Liver (tissue), 9 donors: ENCODE measurements around the gene JADE3. TPM values are rescaled to one million over a fixed set of nuclear protein-coding genes. Genes with fewer than 3 reads are reported as not detected.

Experiments used
- DNase-seq: peaks from one replicate; pipeline ENCODE4 v3.0.0-alpha.2; 2017; ENCODE audit warnings: low spot score
- H3K27ac ChIP-seq, 2 donors: one replicate each; pipeline ENCODE4 v1.7.0; 2013; ENCODE audit warnings: inconsistent platforms in 2 of 2, low read length in 2 of 2, control low read depth in 1 of 2, low read depth in 1 of 2, mild to moderate bottlenecking in 1 of 2
- H3K27me3 ChIP-seq, 4 donors: one replicate each; pipeline versions ENCODE4 v1.6.1 to v1.7.0; 2013; ENCODE audit warnings: low read length in 3 of 4, inconsistent platforms in 1 of 4, mild to moderate bottlenecking in 1 of 4, moderate library complexity in 1 of 4; ENCODE audit not compliant: control insufficient read depth in 4 of 4, insufficient read depth in 4 of 4
- H3K36me3 ChIP-seq, 4 donors: one replicate each; pipeline versions ENCODE4 v1.6.1 to v1.7.0; 2013; ENCODE audit warnings: low read length in 3 of 4, mild to moderate bottlenecking in 3 of 4, low read depth in 1 of 4, moderate library complexity in 1 of 4; ENCODE audit not compliant: control insufficient read depth in 4 of 4, insufficient read depth in 3 of 4
- H3K4me1 ChIP-seq, 4 donors: one replicate each; pipeline versions ENCODE4 v1.6.1 to v1.7.0; 2013; ENCODE audit warnings: low read length in 3 of 4, mild to moderate bottlenecking in 3 of 4, moderate library complexity in 1 of 4; ENCODE audit not compliant: control insufficient read depth in 4 of 4, insufficient read depth in 4 of 4
- H3K4me3 ChIP-seq, 3 donors: one replicate each; pipeline versions ENCODE4 v1.6.1 to v1.7.0; 2013; ENCODE audit warnings: low read length in 3 of 3, control low read depth in 1 of 3, low read depth in 1 of 3, mild to moderate bottlenecking in 1 of 3
- H3K9ac ChIP-seq, 2 donors: one replicate each; pipeline ENCODE4 v1.7.0; 2013; ENCODE audit warnings: low read length in 2 of 2, mild to moderate bottlenecking in 2 of 2, moderate library complexity in 2 of 2, control low read depth in 1 of 2, low read depth in 1 of 2
- H3K9me3 ChIP-seq, 4 donors: one replicate each; pipeline versions ENCODE4 v1.6.1 to v1.7.0; 2013; ENCODE audit warnings: low read length in 3 of 4; ENCODE audit not compliant: control insufficient read depth in 4 of 4
- FOXA1 ChIP-seq: IDR thresholded peaks from 2 replicates; pipeline ENCODE4 v1.6.1; 2016; ENCODE audit warnings: antibody characterized with exemption
- FOXA2 ChIP-seq: IDR thresholded peaks from 2 replicates; pipeline ENCODE4 v1.6.1; 2016; ENCODE audit warnings: antibody characterized with exemption
- HNF4G ChIP-seq: IDR thresholded peaks from 2 replicates; pipeline ENCODE4 v1.6.1; 2016; ENCODE audit warnings: antibody characterized with exemption
- JUND ChIP-seq, 2 donors: IDR thresholded peaks; 2 replicates each; pipeline ENCODE4 v1.6.1; 2016; ENCODE audit warnings: antibody characterized with exemption in 2 of 2
- RXRA ChIP-seq, 2 donors: IDR thresholded peaks; 2 replicates each; pipeline ENCODE4 v1.6.1; 2017 to 2018; ENCODE audit warnings: antibody characterized with exemption in 2 of 2, mild to moderate bottlenecking in 1 of 2
- SP1 ChIP-seq: IDR thresholded peaks from 2 replicates; pipeline ENCODE4 v1.6.1; 2018; ENCODE audit warnings: antibody characterized with exemption, mild to moderate bottlenecking
- TAF1 ChIP-seq: conservative IDR thresholded peaks from 2 replicates; pipeline ENCODE4 v1.6.1; 2016; ENCODE audit warnings: antibody characterized with exemption, mild to moderate bottlenecking
- YY1 ChIP-seq: IDR thresholded peaks from 2 replicates; pipeline ENCODE4 v1.6.1; 2016; ENCODE audit warnings: antibody characterized with exemption, mild to moderate bottlenecking
- WGBS: extraction: QIAGEN DNeasy Blood & Tissue Kit; methylation state at CpG from one replicate; pipeline ENCODE4 v1.1.7; 2013; 5-methylcytosine and 5-hydroxymethylcytosine counted together
- polyA plus RNA-seq, 2 donors: library from polyadenylated mRNA; stranded (reverse) in 1 of 2; unstranded in 1 of 2; fragments of 200-250 nt in 1 of 2; fragments of >200 nt in 1 of 2; fragmentation: Nextera tagmentation in 1 of 2; extraction: Ambion mirVana in 1 of 2; gene quantifications; one replicate each; pipeline versions ENCODE4 v1.2.1 to v1.2.3, GENCODE V29; 2013 to 2015
- total RNA-seq, 2 donors: library from RNA; depleted of rRNA; stranded (reverse); fragments of >200 nt; gene quantifications; one replicate each; pipeline ENCODE4 v1.2.3, GENCODE V29; 2014
- TF ChIP-seq, protein P1 (sequence below): IDR thresholded peaks from 2 replicates; pipeline ENCODE4 v1.6.1; 2016; ENCODE audit warnings: antibody characterized with exemption
- TF ChIP-seq, protein P2 (sequence below): IDR thresholded peaks from 2 replicates; pipeline ENCODE4 v1.6.1; 2016; ENCODE audit warnings: antibody characterized with exemption
- TF ChIP-seq, protein P3 (sequence below): IDR thresholded peaks from 2 replicates; pipeline ENCODE4 v1.6.1; 2016; ENCODE audit warnings: antibody characterized with exemption, mild to moderate bottlenecking
- TF ChIP-seq, protein P4 (sequence below): IDR thresholded peaks from 2 replicates; pipeline ENCODE4 v1.6.1; 2016; ENCODE audit warnings: antibody characterized with exemption
- TF ChIP-seq, protein P5 (sequence below): fragments of 150-350 bp; IDR thresholded peaks from 2 replicates; pipeline ENCODE4 v1.5.1; 2017; ENCODE audit warnings: improper control_type of control experiment, low read depth, low read length; ENCODE audit not compliant: missing input control
- donor health status: healthy.
- donor health status: healthy.
- donor health status: healthy.
- donor health status: healthy.
- donor health status: healthy.

JADE3 gene
- total and polyA plus RNA-seq, 4 donors: 2.6 to 9.0 (median 5.2) TPM

DNA sequence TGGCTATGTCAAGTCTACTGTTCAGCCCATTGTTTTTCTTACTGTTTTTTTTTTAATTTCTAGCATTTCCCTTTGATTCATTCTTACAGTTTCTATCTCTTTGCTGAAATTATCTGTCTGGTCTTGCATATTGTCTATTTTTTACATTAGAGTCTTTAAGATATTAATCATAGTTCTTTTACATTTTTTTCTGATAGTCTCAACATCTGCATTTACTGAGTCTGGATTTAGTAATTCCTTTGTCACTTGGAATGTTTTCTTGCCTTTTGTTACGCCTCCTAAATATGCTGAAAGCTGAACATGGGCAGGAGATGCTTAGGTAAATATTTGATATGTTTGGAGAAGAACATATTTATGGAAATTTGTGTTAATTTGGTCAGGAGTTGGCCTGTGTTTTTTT lies 10.4 kb downstream of the JADE3 start:
- H3K27ac ChIP-seq: no peak overlapping the region
- no peak for DNase-seq
- H3K9me3 ChIP-seq: peaks cover 0 to 3% (median 0%) of the 10 kb centered on the region in 4 donors
- WGBS: 93% methylated on average over 1 of the region's 1 CpG
- no peaks in the 10 kb centered on the region for H3K27me3 ChIP-seq
- peaks cover 0 to 8% (median 3%) of the 10 kb centered on the region in 4 donors for H3K4me1 ChIP-seq
- no peak overlapping the region for H3K9ac ChIP-seq
- no peaks in the 10 kb centered on the region for H3K36me3 ChIP-seq
- TF ChIP-seq FOXA1 (no peak), TAF1 (no peak)
- TF ChIP-seq, protein P1, sequence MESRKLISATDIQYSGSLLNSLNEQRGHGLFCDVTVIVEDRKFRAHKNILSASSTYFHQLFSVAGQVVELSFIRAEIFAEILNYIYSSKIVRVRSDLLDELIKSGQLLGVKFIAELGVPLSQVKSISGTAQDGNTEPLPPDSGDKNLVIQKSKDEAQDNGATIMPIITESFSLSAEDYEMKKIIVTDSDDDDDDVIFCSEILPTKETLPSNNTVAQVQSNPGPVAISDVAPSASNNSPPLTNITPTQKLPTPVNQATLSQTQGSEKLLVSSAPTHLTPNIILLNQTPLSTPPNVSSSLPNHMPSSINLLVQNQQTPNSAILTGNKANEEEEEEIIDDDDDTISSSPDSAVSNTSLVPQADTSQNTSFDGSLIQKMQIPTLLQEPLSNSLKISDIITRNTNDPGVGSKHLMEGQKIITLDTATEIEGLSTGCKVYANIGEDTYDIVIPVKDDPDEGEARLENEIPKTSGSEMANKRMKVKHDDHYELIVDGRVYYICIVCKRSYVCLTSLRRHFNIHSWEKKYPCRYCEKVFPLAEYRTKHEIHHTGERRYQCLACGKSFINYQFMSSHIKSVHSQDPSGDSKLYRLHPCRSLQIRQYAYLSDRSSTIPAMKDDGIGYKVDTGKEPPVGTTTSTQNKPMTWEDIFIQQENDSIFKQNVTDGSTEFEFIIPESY: no peak
- no peak overlapping the region for H3K4me3 ChIP-seq

DNA sequence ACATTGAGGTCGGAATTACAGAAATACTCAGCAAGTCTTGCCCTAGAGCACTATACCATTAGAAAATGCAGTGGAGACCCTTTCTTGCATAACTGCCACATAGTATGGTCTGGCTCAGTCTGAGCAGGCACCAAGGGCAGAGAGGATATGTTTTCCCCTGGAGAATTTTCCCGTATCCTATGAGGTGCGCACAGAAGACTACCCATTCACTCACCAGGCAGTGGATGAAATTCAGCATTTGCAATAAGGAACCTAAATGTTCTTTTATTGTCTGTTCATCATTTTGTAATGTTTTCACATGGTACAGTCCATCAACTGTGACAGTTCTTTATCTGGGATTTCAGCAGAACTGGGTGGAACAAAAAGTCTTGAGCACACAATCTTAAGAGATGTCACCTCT lies 15.5 kb downstream of the JADE3 start:
- H3K27ac ChIP-seq: no peak overlapping the region
- H3K27me3 ChIP-seq: no peaks in the 10 kb centered on the region
- no peaks in the 10 kb centered on the region for H3K4me1 ChIP-seq
- no peak overlapping the region for H3K4me3 ChIP-seq
- no peaks in the 10 kb centered on the region for H3K9me3 ChIP-seq
- no peaks in the 10 kb centered on the region for H3K36me3 ChIP-seq
- H3K9ac ChIP-seq: no peak overlapping the region
- TF ChIP-seq FOXA1 (no peak), FOXA2 (no peak), SP1 (no peak), JUND (IDR thresholded peaks at IDR 0.05) (no peak), RXRA (IDR thresholded peaks at IDR 0.05) (no peak)
- TF ChIP-seq, protein P2, sequence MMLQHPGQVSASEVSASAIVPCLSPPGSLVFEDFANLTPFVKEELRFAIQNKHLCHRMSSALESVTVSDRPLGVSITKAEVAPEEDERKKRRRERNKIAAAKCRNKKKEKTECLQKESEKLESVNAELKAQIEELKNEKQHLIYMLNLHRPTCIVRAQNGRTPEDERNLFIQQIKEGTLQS: no peak
- TF ChIP-seq, protein P3, sequence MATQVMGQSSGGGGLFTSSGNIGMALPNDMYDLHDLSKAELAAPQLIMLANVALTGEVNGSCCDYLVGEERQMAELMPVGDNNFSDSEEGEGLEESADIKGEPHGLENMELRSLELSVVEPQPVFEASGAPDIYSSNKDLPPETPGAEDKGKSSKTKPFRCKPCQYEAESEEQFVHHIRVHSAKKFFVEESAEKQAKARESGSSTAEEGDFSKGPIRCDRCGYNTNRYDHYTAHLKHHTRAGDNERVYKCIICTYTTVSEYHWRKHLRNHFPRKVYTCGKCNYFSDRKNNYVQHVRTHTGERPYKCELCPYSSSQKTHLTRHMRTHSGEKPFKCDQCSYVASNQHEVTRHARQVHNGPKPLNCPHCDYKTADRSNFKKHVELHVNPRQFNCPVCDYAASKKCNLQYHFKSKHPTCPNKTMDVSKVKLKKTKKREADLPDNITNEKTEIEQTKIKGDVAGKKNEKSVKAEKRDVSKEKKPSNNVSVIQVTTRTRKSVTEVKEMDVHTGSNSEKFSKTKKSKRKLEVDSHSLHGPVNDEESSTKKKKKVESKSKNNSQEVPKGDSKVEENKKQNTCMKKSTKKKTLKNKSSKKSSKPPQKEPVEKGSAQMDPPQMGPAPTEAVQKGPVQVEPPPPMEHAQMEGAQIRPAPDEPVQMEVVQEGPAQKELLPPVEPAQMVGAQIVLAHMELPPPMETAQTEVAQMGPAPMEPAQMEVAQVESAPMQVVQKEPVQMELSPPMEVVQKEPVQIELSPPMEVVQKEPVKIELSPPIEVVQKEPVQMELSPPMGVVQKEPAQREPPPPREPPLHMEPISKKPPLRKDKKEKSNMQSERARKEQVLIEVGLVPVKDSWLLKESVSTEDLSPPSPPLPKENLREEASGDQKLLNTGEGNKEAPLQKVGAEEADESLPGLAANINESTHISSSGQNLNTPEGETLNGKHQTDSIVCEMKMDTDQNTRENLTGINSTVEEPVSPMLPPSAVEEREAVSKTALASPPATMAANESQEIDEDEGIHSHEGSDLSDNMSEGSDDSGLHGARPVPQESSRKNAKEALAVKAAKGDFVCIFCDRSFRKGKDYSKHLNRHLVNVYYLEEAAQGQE: no peak
- 98% methylated on average over 3 of the region's 3 CpGs for WGBS
- DNase-seq: no peak

DNA sequence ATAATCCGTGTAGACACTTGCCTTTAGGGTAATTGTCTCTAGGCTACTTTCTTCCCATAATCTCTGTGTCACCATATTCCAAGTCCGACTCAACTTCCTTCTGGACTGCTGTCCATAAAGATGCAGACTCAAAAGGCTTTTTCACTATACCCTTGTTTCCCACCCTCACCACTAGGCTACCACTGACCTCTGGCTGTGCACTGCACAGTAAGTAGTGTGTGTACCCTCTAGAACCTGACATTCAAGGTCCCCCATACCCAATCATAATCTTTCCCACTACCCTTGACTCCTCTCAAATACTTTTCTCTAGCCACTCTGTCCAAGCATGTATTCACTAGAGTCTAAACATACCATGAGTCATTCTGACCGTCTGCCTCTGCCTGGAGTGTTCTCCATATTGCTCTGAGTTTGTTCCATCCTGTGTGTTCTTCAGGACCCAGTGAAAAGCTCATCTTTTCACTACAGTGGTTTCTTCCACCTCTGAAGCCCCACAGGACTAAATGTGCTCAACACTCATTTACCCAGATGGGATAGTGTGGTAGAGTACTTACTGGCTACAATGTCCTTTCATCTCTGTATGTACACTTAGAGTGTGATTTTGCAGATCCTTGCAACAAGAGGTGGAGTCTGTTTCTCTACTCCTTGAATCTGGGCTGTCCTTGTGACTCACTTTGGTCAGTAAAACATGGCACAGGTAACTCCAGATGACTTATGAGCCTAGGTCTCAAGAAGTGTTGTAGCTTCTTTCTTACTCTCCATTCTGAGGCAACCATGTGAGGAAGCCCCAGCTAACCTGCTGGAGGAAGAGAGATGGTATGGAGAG lies 17.4 kb downstream of the JADE3 start:
- no peak overlapping the region for H3K4me3 ChIP-seq

More for the DNA sequence above, 17.4 kb downstream of the JADE3 start:
- no peaks in the 10 kb centered on the region for H3K4me1 ChIP-seq
- no peak overlapping the region for H3K9ac ChIP-seq
- H3K27me3 ChIP-seq: no peaks in the 10 kb centered on the region
- H3K9me3 ChIP-seq: no peaks in the 10 kb centered on the region
- no peak for DNase-seq
- no peaks in the 10 kb centered on the region for H3K36me3 ChIP-seq
- no peak overlapping the region for H3K27ac ChIP-seq
- 91% methylated on average over 3 of the region's 3 CpGs for whole genome bisulfite sequencing
- TF ChIP-seq HNF4G (no peak), SP1 (no peak), YY1 (no peak), FOXA2 (no peak), JUND (IDR thresholded peaks at IDR 0.05) (no peak)
- TF ChIP-seq, protein P4, sequence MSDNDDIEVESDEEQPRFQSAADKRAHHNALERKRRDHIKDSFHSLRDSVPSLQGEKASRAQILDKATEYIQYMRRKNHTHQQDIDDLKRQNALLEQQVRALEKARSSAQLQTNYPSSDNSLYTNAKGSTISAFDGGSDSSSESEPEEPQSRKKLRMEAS: no peak
- TF ChIP-seq, protein P2: no peak
- TF ChIP-seq, protein P5, sequence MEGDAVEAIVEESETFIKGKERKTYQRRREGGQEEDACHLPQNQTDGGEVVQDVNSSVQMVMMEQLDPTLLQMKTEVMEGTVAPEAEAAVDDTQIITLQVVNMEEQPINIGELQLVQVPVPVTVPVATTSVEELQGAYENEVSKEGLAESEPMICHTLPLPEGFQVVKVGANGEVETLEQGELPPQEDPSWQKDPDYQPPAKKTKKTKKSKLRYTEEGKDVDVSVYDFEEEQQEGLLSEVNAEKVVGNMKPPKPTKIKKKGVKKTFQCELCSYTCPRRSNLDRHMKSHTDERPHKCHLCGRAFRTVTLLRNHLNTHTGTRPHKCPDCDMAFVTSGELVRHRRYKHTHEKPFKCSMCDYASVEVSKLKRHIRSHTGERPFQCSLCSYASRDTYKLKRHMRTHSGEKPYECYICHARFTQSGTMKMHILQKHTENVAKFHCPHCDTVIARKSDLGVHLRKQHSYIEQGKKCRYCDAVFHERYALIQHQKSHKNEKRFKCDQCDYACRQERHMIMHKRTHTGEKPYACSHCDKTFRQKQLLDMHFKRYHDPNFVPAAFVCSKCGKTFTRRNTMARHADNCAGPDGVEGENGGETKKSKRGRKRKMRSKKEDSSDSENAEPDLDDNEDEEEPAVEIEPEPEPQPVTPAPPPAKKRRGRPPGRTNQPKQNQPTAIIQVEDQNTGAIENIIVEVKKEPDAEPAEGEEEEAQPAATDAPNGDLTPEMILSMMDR: no peak
